Panc1 (cell line): Measurements from ENCODE around the gene CHRDL1.
"Not testable (repeated sequence)": the region's sequence is repeated elsewhere in the genome, so short reads cannot be mapped to it uniquely, and the experiment has no call there.

ENCODE experiments used
- CTCF ChIP-seq: fragments of 450-650 bp; IDR thresholded peaks from 2 replicates; pipeline ENCODE4 v1.5.1; 2017; ENCODE audit warnings: mild to moderate bottlenecking
- POLR2AphosphoS5 ChIP-seq: IDR thresholded peaks from 2 replicates; pipeline ENCODE4 v1.6.1; 2012; ENCODE audit warnings: mild to moderate bottlenecking, low read depth, low read length, moderate library complexity
- REST ChIP-seq, 2 experiments: IDR thresholded peaks; 2 replicates each; pipeline ENCODE4 v1.6.1; 2011 to 2012; ENCODE audit warnings: low read depth in 2 of 2, control low read depth in 1 of 2, low read length in 1 of 2, mild to moderate bottlenecking in 1 of 2, moderate library complexity in 1 of 2; ENCODE audit not compliant: insufficient read depth in 1 of 2
- SIN3A ChIP-seq: IDR thresholded peaks from 2 replicates; pipeline ENCODE4 v1.6.1; 2012; ENCODE audit warnings: low read depth, mild to moderate bottlenecking, low read length, moderate library complexity, borderline replicate concordance; ENCODE audit not compliant: insufficient read depth

GRCh38 chrX:110816543-110816942 lies 20.9 kb upstream of the CHRDL1 start:
- not testable (repeated sequence) for TF ChIP-seq POLR2AphosphoS5; CTCF; SIN3A; REST (IDR thresholded peaks at IDR 0.05; ENCODE audit: insufficient read depth in 1 of 2, low read depth in 2 of 2, low read length in 1 of 2)
